Panc1 (cell line): ENCODE results near the gene BRPF1. TPM values are rescaled to one million over a fixed set of nuclear protein-coding genes. Genes with fewer than 3 reads are reported as not detected.

Experiments
- ATAC-seq: fragments of 200-7000 bp; cut with Tn5 transposase; 2 replicates; pipeline ENCODE4 v1.9.1; 2020; ENCODE audit warnings: mild to moderate bottlenecking, moderate library complexity
- BruUV-seq: library from RNA; stranded (reverse); fragments of 400-500 nt; replicated peaks from 2 replicates; lab custom pipeline; 2021; lab: Mats Ljungman, UMichigan
- CTCF ChIA-PET: fragments of 300-600 bp; sonication (Branson Sonifier 250); formaldehyde crosslinking; loops from one replicate; lab custom pipeline; 2022; ENCODE audit warnings: antibody characterized with exemption; lab: Charles Lee
- POLR2A ChIA-PET: fragments of 300-600 bp; sonication (Branson Sonifier 250); formaldehyde crosslinking; loops from one replicate; lab custom pipeline; 2022; ENCODE audit warnings: antibody characterized with exemption; lab: Charles Lee
- DNase-seq: peaks from one replicate; pipeline ENCODE4 v3.0.0-alpha.2; 2010; ENCODE audit warnings: low read depth, low spot score
- H3K27ac ChIP-seq: 2 replicates; pipeline ENCODE4 v1.5.1; 2011; ENCODE audit warnings: mild to moderate bottlenecking, low read length, inconsistent platforms
- H3K27me3 ChIP-seq: fragments of 200-500 bp; sonication (Bioruptor generic); 2 replicates; pipeline ENCODE4 v1.6.0; 2014; ENCODE audit warnings: low read length, inconsistent platforms; ENCODE audit not compliant: control insufficient read depth, insufficient read depth
- H3K36me3 ChIP-seq: fragments of 200-500 bp; sonication (Bioruptor generic); 2 replicates; pipeline ENCODE4 v1.5.1; 2014; ENCODE audit warnings: inconsistent platforms, mild to moderate bottlenecking, low read length, moderate library complexity; ENCODE audit not compliant: control insufficient read depth, insufficient read depth
- H3K4me1 ChIP-seq: 2 replicates; pipeline ENCODE4 v1.5.1; 2011; ENCODE audit warnings: inconsistent platforms, mild to moderate bottlenecking, low read length, moderate library complexity; ENCODE audit not compliant: control insufficient read depth, insufficient read depth
- H3K4me3 ChIP-seq, 2 experiments: 2 replicates each; pipeline ENCODE4 v1.5.1; 2011 to 2012; ENCODE audit warnings: low read depth in 2 of 2, low read length in 2 of 2, mild to moderate bottlenecking in 2 of 2, inconsistent platforms in 1 of 2, moderate library complexity in 1 of 2
- H3K9me3 ChIP-seq: fragments of 200-500 bp; sonication (Bioruptor generic); 2 replicates; pipeline ENCODE4 v1.5.1; 2014; ENCODE audit warnings: low read depth, mild to moderate bottlenecking, inconsistent platforms, low read length, moderate library complexity; ENCODE audit not compliant: control insufficient read depth, insufficient read depth
- CTCF ChIP-seq: fragments of 450-650 bp; IDR thresholded peaks from 2 replicates; pipeline ENCODE4 v1.5.1; 2017; ENCODE audit warnings: mild to moderate bottlenecking
- POLR2AphosphoS5 ChIP-seq: IDR thresholded peaks from 2 replicates; pipeline ENCODE4 v1.6.1; 2012; ENCODE audit warnings: mild to moderate bottlenecking, low read depth, low read length, moderate library complexity
- REST ChIP-seq, 2 experiments: IDR thresholded peaks; 2 replicates each; pipeline ENCODE4 v1.6.1; 2011 to 2012; ENCODE audit warnings: low read depth in 2 of 2, control low read depth in 1 of 2, low read length in 1 of 2, mild to moderate bottlenecking in 1 of 2, moderate library complexity in 1 of 2; ENCODE audit not compliant: insufficient read depth in 1 of 2
- SIN3A ChIP-seq: IDR thresholded peaks from 2 replicates; pipeline ENCODE4 v1.6.1; 2012; ENCODE audit warnings: low read depth, mild to moderate bottlenecking, low read length, moderate library complexity, borderline replicate concordance; ENCODE audit not compliant: insufficient read depth
- TCF7L2 ChIP-seq: IDR thresholded peaks from 2 replicates; pipeline ENCODE4 v1.6.1; 2011; ENCODE audit warnings: mild to moderate bottlenecking, low read depth, low read length, inconsistent platforms
- in situ Hi-C: cut with HindIII; loops from 2 replicates; pipeline ENCODE4 v1.10.0; 2016; ENCODE audit warnings: low sequenced_read_pairs, low pct_unique_long_range_greater_than_20kb
- intact Hi-C: fragments of 100-400 bp; cut with micrococcal nuclease; formaldehyde crosslinking; loops from one replicate; pipeline ENCODE4 v1.10.0; 2022; ENCODE audit not compliant: unreplicated experiment
- total RNA-seq: library from RNA; stranded (reverse); gene quantifications from one replicate; pipeline ENCODE4 v1.2.1, GENCODE V29; 2021; ENCODE audit not compliant: unreplicated experiment

BRPF1 gene
- total RNA-seq, 1 experiment from 2014 or later, result 17.4 TPM

GRCh38 chr3:9691636-9692035, 39.9 kb upstream of the BRPF1 start:
- Histone ChIP-seq H3K27me3 (no peaks in the 10 kb centered on the region), H3K36me3 (peaks cover 2% of the 10 kb centered on the region; the same call in 1 of the 2 replicates), H3K4me1 (no peaks in the 10 kb centered on the region), H3K4me3 (no peak overlapping the region), H3K27ac (no peak overlapping the region), H3K9me3 (no peaks in the 10 kb centered on the region)
- BruUV-seq, result no TSS peak
- TF ChIP-seq SIN3A, result no peak
- TF ChIP-seq POLR2AphosphoS5, result no peak
- TF ChIP-seq TCF7L2, result no peak
- no peak for TF ChIP-seq REST (IDR thresholded peaks at IDR 0.05; ENCODE audit: insufficient read depth in 1 of 2, low read depth in 2 of 2, low read length in 1 of 2)
- no peak for TF ChIP-seq CTCF
- intact Hi-C loops (no loop called here), in situ Hi-C loops (no loop called here)
- ChIA-PET CTCF (no interaction called here), POLR2A (interaction anchor here (0.5 kb wide), 1 partner anchor 40 kb away, joined by 3 read pairs; no protein-coding TSS in a partner anchor)
- DNase-seq, result no peak
- ATAC-seq, result no peak

- POLR2A ChIA-PET, result interaction anchor here (0.5 kb wide), 1 partner anchor 39 kb away, joined by 3 read pairs; no protein-coding TSS in a partner anchor
Measured at GRCh38 chr3:9692416-9692815, 39.1 kb upstream of the BRPF1 start.

More at GRCh38 chr3:9692416-9692815, 39.1 kb upstream of the BRPF1 start:
- no peak overlapping the region for H3K27ac ChIP-seq
- no peaks in the 10 kb centered on the region for H3K9me3 ChIP-seq
- in situ Hi-C loops (no loop called here), intact Hi-C loops (no loop called here)
- BruUV-seq, result no TSS peak
- H3K4me3 ChIP-seq, result no peak overlapping the region
- ATAC-seq, result no peak
- no peaks in the 10 kb centered on the region for H3K4me1 ChIP-seq
- H3K36me3 ChIP-seq, result peaks cover 2% of the 10 kb centered on the region; the same call in 1 of the 2 replicates
- TF ChIP-seq SIN3A (no peak), POLR2AphosphoS5 (no peak), CTCF (no peak), REST (IDR thresholded peaks at IDR 0.05; ENCODE audit: insufficient read depth in 1 of 2, low read depth in 2 of 2, low read length in 1 of 2) (no peak), TCF7L2 (no peak)
- no peaks in the 10 kb centered on the region for H3K27me3 ChIP-seq
- DNase-seq, result no peak
- CTCF ChIA-PET, result no interaction called here
